OCI-LY3 (cell line): Measurements from ENCODE around the gene NXF1.

Experiments used
- H2AFZ ChIP-seq: fragments of 200-600, 300-600 bp; shearing (Covaris generic); 2 replicates; pipeline ENCODE4 v1.6.0; 2014; ENCODE audit warnings: antibody characterized with exemption, low read depth, low read length
- H3K27ac ChIP-seq: fragments of 200-600, 300-600 bp; sonication (generic); 2 replicates; pipeline ENCODE4 v1.5.1; 2014; ENCODE audit warnings: mild to moderate bottlenecking, low read length, moderate library complexity, mixed read lengths
- H3K27me3 ChIP-seq: fragments of 200-600, 300-600 bp; sonication (generic); 2 replicates; pipeline ENCODE4 v1.6.1; 2014; ENCODE audit warnings: low read depth, low read length, mixed read lengths
- H3K36me3 ChIP-seq: fragments of 200-600, 300-600 bp; sonication (generic); replicated peaks from 2 replicates; pipeline ENCODE3; 2014; ENCODE audit warnings: low read depth, low read length, mixed read lengths
- H3K4me1 ChIP-seq: fragments of 300-600, 200-600 bp; sonication (generic); 2 replicates; pipeline ENCODE4 v1.6.1; 2014; ENCODE audit warnings: low read length, mixed read lengths
- H3K4me2 ChIP-seq: fragments of 200-600, 300-600 bp; sonication (generic); 2 replicates; pipeline ENCODE4 v1.6.1; 2014; ENCODE audit warnings: low read length, mixed read lengths
- H3K4me3 ChIP-seq: fragments of 300-600, 200-600 bp; sonication (generic); 2 replicates; pipeline ENCODE4 v1.5.1; 2014; ENCODE audit warnings: antibody characterized with exemption, mild to moderate bottlenecking, low read length, moderate library complexity
- H3K79me2 ChIP-seq: fragments of 300-600, 200-600 bp; shearing (Covaris generic); 2 replicates; pipeline ENCODE4 v1.6.1; 2014; ENCODE audit warnings: mild to moderate bottlenecking, low read length, mixed read lengths
- H3K9ac ChIP-seq: fragments of 300-600, 200-600 bp; shearing (Covaris generic); 2 replicates; pipeline ENCODE4 v1.6.0; 2014; ENCODE audit warnings: mild to moderate bottlenecking, low read length, moderate library complexity
- H3K9me3 ChIP-seq: fragments of 200-600, 300-600 bp; shearing (Covaris generic); 2 replicates; pipeline ENCODE4 v1.6.1; 2014; ENCODE audit warnings: low read length, mixed read lengths; ENCODE audit not compliant: insufficient read depth
- H4K20me1 ChIP-seq: fragments of 200-600, 300-600 bp; sonication (generic); 2 replicates; pipeline ENCODE4 v1.6.1; 2016; ENCODE audit warnings: low read length, mixed read lengths; ENCODE audit not compliant: insufficient read depth
- CTCF ChIP-seq: fragments of 200-600, 300-600 bp; sonication (generic); IDR thresholded peaks from 2 replicates; pipeline ENCODE4 v1.5.1; 2014; ENCODE audit warnings: antibody characterized with exemption, low read length, low read depth
- EZH2phosphoT487 ChIP-seq: fragments of 200-600 bp; shearing (Covaris generic); IDR thresholded peaks from 2 replicates; pipeline ENCODE4 v1.6.1; 2018; ENCODE audit warnings: antibody characterized with exemption, mixed run types, low read depth

NXF1 gene

GRCh38 chr11:62796281-62796680, 9.0 kb downstream of the NXF1 start:
- peaks cover 6% of the 10 kb centered on the region for H3K79me2 ChIP-seq
- H3K27me3 ChIP-seq, result no peaks in the 10 kb centered on the region
- H3K4me1 ChIP-seq, result peaks cover 8% of the 10 kb centered on the region
- no peaks in the 10 kb centered on the region for H3K9me3 ChIP-seq
- no peak for TF ChIP-seq EZH2phosphoT487
- TF ChIP-seq CTCF, result no peak
- no peak overlapping the region for H2AFZ ChIP-seq
- H4K20me1 ChIP-seq, result no peaks in the 10 kb centered on the region; the same call in 1 of the 2 replicates
- H3K36me3 ChIP-seq, result peaks cover 69% of the 10 kb centered on the region
- H3K4me3 ChIP-seq, result no peak overlapping the region
- no peak overlapping the region for H3K9ac ChIP-seq
- no peak overlapping the region for H3K27ac ChIP-seq
- no peak overlapping the region for H3K4me2 ChIP-seq

DNA sequence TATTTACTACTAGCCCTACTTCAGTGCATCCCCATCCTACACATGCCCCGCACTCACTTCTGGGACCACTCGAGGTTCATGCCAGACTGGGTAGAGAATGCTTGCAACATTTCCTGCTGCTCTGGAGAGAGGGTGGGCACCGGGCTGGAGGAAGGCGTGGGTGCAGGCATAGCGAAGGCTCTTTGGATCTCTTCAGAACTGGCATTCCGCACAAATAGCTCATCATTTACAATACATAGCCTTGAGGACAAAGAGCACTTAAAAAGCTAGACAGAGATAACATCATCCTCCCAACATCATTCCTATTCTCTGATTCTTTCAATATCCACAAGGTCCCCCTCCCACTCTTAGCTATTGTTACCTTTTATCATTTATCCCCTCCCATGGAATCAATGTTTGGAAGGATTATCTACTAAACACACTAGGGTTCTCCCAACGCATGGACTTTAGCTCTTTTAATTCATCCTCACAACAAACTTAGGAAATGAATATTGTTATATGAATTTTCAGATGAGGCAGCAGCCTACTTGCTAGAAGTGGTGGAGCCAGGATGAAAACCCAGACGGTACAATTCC, 11.0 kb downstream of the NXF1 start:
- peaks cover 70% of the 10 kb centered on the region for H3K36me3 ChIP-seq

DNA sequence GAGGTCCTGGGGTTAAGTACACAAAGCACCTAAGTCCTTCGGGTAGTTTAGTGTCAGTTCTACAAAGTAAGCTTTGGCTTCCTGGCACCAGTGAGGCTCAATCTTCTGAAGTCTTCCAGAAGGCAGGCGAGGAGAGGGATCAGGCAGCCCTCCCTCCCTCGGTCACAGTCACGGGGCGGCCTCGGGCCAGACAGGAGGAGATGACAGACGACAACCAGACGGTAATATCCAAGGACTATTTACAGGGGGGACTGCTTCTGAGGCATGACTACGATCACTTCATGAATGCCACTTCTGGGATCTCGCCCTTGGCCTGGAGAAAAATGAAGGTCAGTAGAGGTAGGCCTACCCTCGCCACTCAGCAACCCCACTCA, 13.1 kb downstream of the NXF1 start:
- H3K27ac ChIP-seq, result peak overlapping the region; percentile 49
- peaks cover 65% of the 10 kb centered on the region for H3K36me3 ChIP-seq

More for the DNA sequence above, 11.0 kb downstream of the NXF1 start:
- Histone ChIP-seq H3K9ac (no peak overlapping the region), H3K79me2 (peaks cover 26% of the 10 kb centered on the region), H4K20me1 (no peaks in the 10 kb centered on the region), H3K4me2 (no peak overlapping the region), H3K4me3 (no peak overlapping the region), H3K9me3 (no peaks in the 10 kb centered on the region), H3K4me1 (peaks cover 17% of the 10 kb centered on the region), H2AFZ (no peak overlapping the region), H3K27ac (no peak overlapping the region), H3K27me3 (no peaks in the 10 kb centered on the region)
- TF ChIP-seq CTCF, result no peak
- TF ChIP-seq EZH2phosphoT487, result no peak

More for the DNA sequence above, 13.1 kb downstream of the NXF1 start:
- Histone ChIP-seq H3K9me3 (no peaks in the 10 kb centered on the region), H3K4me2 (peak overlapping the region; percentile 60), H3K79me2 (peaks cover 46% of the 10 kb centered on the region), H3K4me3 (peak overlapping the region; percentile 95), H3K27me3 (no peaks in the 10 kb centered on the region), H4K20me1 (no peaks in the 10 kb centered on the region), H3K4me1 (peaks cover 23% of the 10 kb centered on the region), H2AFZ (no peak overlapping the region), H3K9ac (peak overlapping the region; percentile 34)
- no peak for TF ChIP-seq CTCF
- no peak for TF ChIP-seq EZH2phosphoT487
